K562 (cell line): ENCODE measurements around the gene ERAL1. TPM values are rescaled to one million over a fixed set of nuclear protein-coding genes. Genes with fewer than 3 reads are reported as not detected.

Source experiments
- ARNT ChIP-seq, 2 experiments: fragments of 450-650 bp; IDR thresholded peaks; 2 replicates each; pipeline ENCODE4 v1.6.1; 2016; ENCODE audit warnings: mild to moderate bottlenecking in 1 of 2
- BDP1 ChIP-seq: IDR thresholded peaks from 3 replicates; pipeline ENCODE4 v1.6.1; 2011; ENCODE audit not compliant: insufficient read length, insufficient read depth
- CBFA2T2 ChIP-seq: fragments of 450-650 bp; conservative IDR thresholded peaks from 2 replicates; pipeline ENCODE4 v1.6.1; 2017; ENCODE audit warnings: mild to moderate bottlenecking
- CBX2 ChIP-seq: fragments of 200-600 bp; sonication (generic); IDR thresholded peaks from one replicate; pipeline ENCODE4 v1.6.1; 2012; ENCODE audit warnings: mild to moderate bottlenecking, low read length, inconsistent platforms; ENCODE audit not compliant: insufficient read depth, poor library complexity, severe bottlenecking
- EP300 ChIP-seq: IDR thresholded peaks from 2 replicates; pipeline ENCODE4 v1.6.1; 2012; ENCODE audit warnings: low read length, improper control_type of control experiment
- HDAC8 ChIP-seq: fragments of 450-650 bp; IDR thresholded peaks from 2 replicates; pipeline ENCODE4 v1.6.1; 2016; ENCODE audit warnings: mild to moderate bottlenecking, missing genetic modification characterization, moderate library complexity, missing compliant biosample characterization
- MAFG ChIP-seq: fragments of 450-650 bp; conservative IDR thresholded peaks from 2 replicates; pipeline ENCODE4 v1.6.1; 2016; ENCODE audit warnings: missing genetic modification characterization, missing compliant biosample characterization
- NR4A1 ChIP-seq, 2 experiments: fragments of 250-450 bp in 1 of 2; fragments of 450-650 bp in 1 of 2; sonication (Bioruptor Pico) in 1 of 2; IDR thresholded peaks; 2 replicates each; pipeline versions ENCODE4 v1.4.0 to v1.6.1; 2016 to 2020; ENCODE audit warnings: mild to moderate bottlenecking in 2 of 2, missing compliant biosample characterization in 1 of 2, missing genetic modification characterization in 1 of 2, moderate library complexity in 1 of 2
- POLR2A ChIP-seq: fragments of 450-650 bp; conservative IDR thresholded peaks from 2 replicates; pipeline ENCODE4 v1.6.1; 2016
- SAP30 ChIP-seq: fragments of 200-600 bp; sonication (generic); IDR thresholded peaks from 2 replicates; pipeline ENCODE4 v1.6.1; 2012; ENCODE audit warnings: borderline replicate concordance, low read depth, mild to moderate bottlenecking, moderate library complexity, low read length, control low read depth, inconsistent platforms; ENCODE audit not compliant: insufficient read depth, poor library complexity, severe bottlenecking
- SRSF3 ChIP-seq: fragments of 200-400 bp; formaldehyde crosslinking; IDR thresholded peaks from 2 replicates; pipeline ENCODE4 v1.6.1; 2016; ENCODE audit warnings: mild to moderate bottlenecking, low read length, moderate library complexity; ENCODE audit not compliant: insufficient read depth
- ZNF184 ChIP-seq: sonication (generic); formaldehyde crosslinking; IDR thresholded peaks from 2 replicates; pipeline ENCODE4 v1.5.0; 2020; ENCODE audit warnings: missing genetic modification reagents
- ZNF551 ChIP-seq: fragments of 250-450 bp; sonication (Bioruptor Pico); IDR thresholded peaks from 2 replicates; pipeline ENCODE4 v1.5.0; 2021; ENCODE audit warnings: mild to moderate bottlenecking, moderate library complexity
- ZNF695 ChIP-seq: fragments of 450-650 bp; formaldehyde crosslinking; IDR thresholded peaks from 2 replicates; pipeline ENCODE4 v1.4.0; 2020; ENCODE audit warnings: mild to moderate bottlenecking, moderate library complexity
- polyA plus RNA-seq, 8 experiments: library from polyadenylated mRNA; depleted of rRNA in 4 of 8; stranded (reverse) in 5 of 8; unstranded in 3 of 8; fragments of >200 nt; fragmentation: Nextera tagmentation in 2 of 8; fragmentation: Illumina TruSeq in 1 of 8; extraction: Ambion mirVana in 2 of 8; extraction: Trizol in 1 of 8; gene quantifications; 2 replicates each; pipeline versions ENCODE4 v1.2.1 to v1.2.3, GENCODE V29; 2011 to 2014; ENCODE audit warnings: inconsistent platforms in 1 of 8, missing spikeins in 1 of 8
- total RNA-seq, 7 experiments: library from RNA; depleted of rRNA in 6 of 7; stranded (reverse); fragments of >200 nt in 6 of 7; fragmentation: Illumina TruSeq in 2 of 7; extraction: Trizol in 2 of 7; gene quantifications; 2 replicates each; pipeline versions ENCODE4 v1.2.1 to v1.2.3, GENCODE V29; 2011 to 2021; ENCODE audit warnings: low replicate concordance in 1 of 7
- TF ChIP-seq, protein P1 (sequence below): fragments of 250-450 bp; sonication (Bioruptor Pico); IDR thresholded peaks from 2 replicates; pipeline ENCODE4 v1.8.0; 2021; ENCODE audit warnings: mild to moderate bottlenecking, moderate library complexity
- TF ChIP-seq, protein P2 (sequence below), 2 experiments: fragments of 450-650 bp in 1 of 2; sonication (generic) in 1 of 2; formaldehyde crosslinking; conservative IDR thresholded peaks; 2 replicates each; pipeline versions ENCODE4 v1.4.0 to v1.8.1; 2020 to 2022; ENCODE audit warnings: mild to moderate bottlenecking in 1 of 2, missing genetic modification reagents in 1 of 2
- TF ChIP-seq, protein P3 (sequence below), 2 experiments: fragments of 450-650 bp in 1 of 2; IDR thresholded peaks; 2 replicates each; pipeline ENCODE4 v1.6.1; 2011 to 2017; ENCODE audit warnings: low read depth in 2 of 2, antibody characterized with exemption in 1 of 2, borderline replicate concordance in 1 of 2, low read length in 1 of 2, mild to moderate bottlenecking in 1 of 2, mixed read lengths in 1 of 2; ENCODE audit not compliant: control insufficient read depth in 1 of 2
- TF ChIP-seq, protein P4 (sequence below), 2 experiments: fragments of 450-650 bp; conservative IDR thresholded peaks; 2 replicates each; pipeline ENCODE4 v1.6.1; 2017; ENCODE audit warnings: mild to moderate bottlenecking in 2 of 2, moderate library complexity in 2 of 2
- TF ChIP-seq, protein P5 (sequence below): sonication (generic); formaldehyde crosslinking; IDR thresholded peaks from 2 replicates; pipeline ENCODE4 v1.8.1; 2022; ENCODE audit warnings: missing genetic modification reagents

Gene ERAL1
- total and polyA plus RNA-seq, 9 of the 15 experiments (the other 6 are each of a cell fraction or from before 2014, with no cell fraction given): 37.5 to 351 (median 106) TPM

DNA sequence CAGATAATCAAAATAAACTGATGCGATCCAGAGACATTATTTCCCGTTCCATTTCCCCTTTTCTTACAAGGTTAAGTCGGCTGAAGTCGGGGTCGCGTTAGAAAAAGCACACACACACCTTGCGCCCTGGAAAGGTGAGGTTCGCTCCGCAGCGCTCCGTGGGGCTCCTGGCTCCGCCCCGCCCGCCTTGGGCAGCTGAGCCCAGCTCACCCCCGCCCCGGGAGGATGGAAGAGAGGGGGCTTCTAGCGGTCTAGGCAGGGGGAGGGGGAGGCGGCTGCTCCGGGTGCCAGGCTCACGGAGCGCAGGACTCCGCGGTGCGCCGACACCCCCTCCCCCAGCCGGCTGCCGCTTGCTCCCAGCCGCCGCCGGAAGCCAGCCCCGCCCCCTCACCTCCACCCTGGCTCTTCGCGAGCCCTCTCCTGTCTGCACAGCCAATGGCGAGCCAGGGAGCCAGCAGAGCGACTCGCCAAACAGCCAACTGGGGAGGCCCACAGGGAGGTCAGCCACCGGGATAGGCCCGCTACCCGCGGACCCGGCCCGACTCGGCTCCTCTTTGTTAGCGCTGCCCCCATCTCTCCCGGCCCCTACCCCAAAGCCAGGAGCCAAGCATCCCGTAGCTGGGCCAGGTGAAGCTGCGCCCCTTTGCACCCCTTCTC is 42.6 kb upstream of the ERAL1 start (continued):
- no peak for TF ChIP-seq ARNT (IDR thresholded peaks at IDR 0.05)
- no peak for TF ChIP-seq CBX2
- no peak for TF ChIP-seq MAFG
- no peak for TF ChIP-seq ZNF184 (CRISPR knock-in tag)
- TF ChIP-seq, protein P1, sequence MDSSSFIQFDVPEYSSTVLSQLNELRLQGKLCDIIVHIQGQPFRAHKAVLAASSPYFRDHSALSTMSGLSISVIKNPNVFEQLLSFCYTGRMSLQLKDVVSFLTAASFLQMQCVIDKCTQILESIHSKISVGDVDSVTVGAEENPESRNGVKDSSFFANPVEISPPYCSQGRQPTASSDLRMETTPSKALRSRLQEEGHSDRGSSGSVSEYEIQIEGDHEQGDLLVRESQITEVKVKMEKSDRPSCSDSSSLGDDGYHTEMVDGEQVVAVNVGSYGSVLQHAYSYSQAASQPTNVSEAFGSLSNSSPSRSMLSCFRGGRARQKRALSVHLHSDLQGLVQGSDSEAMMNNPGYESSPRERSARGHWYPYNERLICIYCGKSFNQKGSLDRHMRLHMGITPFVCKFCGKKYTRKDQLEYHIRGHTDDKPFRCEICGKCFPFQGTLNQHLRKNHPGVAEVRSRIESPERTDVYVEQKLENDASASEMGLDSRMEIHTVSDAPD: no peak
- peak; percentile 71 for TF ChIP-seq POLR2A
- TF ChIP-seq SRSF3: no peak
- TF ChIP-seq, protein P2, sequence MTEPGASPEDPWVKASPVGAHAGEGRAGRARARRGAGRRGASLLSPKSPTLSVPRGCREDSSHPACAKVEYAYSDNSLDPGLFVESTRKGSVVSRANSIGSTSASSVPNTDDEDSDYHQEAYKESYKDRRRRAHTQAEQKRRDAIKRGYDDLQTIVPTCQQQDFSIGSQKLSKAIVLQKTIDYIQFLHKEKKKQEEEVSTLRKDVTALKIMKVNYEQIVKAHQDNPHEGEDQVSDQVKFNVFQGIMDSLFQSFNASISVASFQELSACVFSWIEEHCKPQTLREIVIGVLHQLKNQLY (CRISPR knock-in tag; conservative IDR thresholded peaks at IDR 0.05): no peak
- no peak for TF ChIP-seq ZNF551 (CRISPR knock-in tag)
- TF ChIP-seq SAP30: peak; percentile 64
- no peak; the same call in 1 of the 2 replicates for TF ChIP-seq ZNF695 (CRISPR knock-in tag)
- TF ChIP-seq NR4A1 (CRISPR knock-in tag; IDR thresholded peaks at IDR 0.05): 0 out of 2 replicates have a peak, but pooled peaks have one; percentile 49
- no peak for TF ChIP-seq NR4A1 (tag; IDR thresholded peaks at IDR 0.05)
- TF ChIP-seq, protein P3, sequence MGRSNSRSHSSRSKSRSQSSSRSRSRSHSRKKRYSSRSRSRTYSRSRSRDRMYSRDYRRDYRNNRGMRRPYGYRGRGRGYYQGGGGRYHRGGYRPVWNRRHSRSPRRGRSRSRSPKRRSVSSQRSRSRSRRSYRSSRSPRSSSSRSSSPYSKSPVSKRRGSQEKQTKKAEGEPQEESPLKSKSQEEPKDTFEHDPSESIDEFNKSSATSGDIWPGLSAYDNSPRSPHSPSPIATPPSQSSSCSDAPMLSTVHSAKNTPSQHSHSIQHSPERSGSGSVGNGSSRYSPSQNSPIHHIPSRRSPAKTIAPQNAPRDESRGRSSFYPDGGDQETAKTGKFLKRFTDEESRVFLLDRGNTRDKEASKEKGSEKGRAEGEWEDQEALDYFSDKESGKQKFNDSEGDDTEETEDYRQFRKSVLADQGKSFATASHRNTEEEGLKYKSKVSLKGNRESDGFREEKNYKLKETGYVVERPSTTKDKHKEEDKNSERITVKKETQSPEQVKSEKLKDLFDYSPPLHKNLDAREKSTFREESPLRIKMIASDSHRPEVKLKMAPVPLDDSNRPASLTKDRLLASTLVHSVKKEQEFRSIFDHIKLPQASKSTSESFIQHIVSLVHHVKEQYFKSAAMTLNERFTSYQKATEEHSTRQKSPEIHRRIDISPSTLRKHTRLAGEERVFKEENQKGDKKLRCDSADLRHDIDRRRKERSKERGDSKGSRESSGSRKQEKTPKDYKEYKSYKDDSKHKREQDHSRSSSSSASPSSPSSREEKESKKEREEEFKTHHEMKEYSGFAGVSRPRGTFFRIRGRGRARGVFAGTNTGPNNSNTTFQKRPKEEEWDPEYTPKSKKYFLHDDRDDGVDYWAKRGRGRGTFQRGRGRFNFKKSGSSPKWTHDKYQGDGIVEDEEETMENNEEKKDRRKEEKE (IDR thresholded peaks at IDR 0.05; ENCODE audit: borderline replicate concordance in 1 of 2, control insufficient read depth in 1 of 2, low read depth in 2 of 2, low read length in 1 of 2): no peak
- no peak for TF ChIP-seq HDAC8 (tag)
- no peak for TF ChIP-seq CBFA2T2
- TF ChIP-seq, protein P4, sequence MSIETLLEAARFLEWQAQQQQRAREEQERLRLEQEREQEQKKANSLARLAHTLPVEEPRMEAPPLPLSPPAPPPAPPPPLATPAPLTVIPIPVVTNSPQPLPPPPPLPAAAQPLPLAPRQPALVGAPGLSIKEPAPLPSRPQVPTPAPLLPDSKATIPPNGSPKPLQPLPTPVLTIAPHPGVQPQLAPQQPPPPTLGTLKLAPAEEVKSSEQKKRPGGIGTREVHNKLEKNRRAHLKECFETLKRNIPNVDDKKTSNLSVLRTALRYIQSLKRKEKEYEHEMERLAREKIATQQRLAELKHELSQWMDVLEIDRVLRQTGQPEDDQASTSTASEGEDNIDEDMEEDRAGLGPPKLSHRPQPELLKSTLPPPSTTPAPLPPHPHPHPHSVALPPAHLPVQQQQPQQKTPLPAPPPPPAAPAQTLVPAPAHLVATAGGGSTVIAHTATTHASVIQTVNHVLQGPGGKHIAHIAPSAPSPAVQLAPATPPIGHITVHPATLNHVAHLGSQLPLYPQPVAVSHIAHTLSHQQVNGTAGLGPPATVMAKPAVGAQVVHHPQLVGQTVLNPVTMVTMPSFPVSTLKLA (conservative IDR thresholded peaks at IDR 0.05): peak; percentile 16 to 79; a peak in 1 of 4 replicates
- TF ChIP-seq BDP1: no peak
- TF ChIP-seq, protein P5, sequence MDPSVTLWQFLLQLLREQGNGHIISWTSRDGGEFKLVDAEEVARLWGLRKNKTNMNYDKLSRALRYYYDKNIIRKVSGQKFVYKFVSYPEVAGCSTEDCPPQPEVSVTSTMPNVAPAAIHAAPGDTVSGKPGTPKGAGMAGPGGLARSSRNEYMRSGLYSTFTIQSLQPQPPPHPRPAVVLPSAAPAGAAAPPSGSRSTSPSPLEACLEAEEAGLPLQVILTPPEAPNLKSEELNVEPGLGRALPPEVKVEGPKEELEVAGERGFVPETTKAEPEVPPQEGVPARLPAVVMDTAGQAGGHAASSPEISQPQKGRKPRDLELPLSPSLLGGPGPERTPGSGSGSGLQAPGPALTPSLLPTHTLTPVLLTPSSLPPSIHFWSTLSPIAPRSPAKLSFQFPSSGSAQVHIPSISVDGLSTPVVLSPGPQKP (CRISPR knock-in tag): no peak
- 0 out of 2 replicates have a peak, but pooled peaks have one; percentile 3 for TF ChIP-seq EP300
